Loucy (cell line): ENCODE measurements around the gene BSN.

Experiments
- CTCF ChIP-seq: fragments of 200-600 bp; sonication (generic); conservative IDR thresholded peaks from 2 replicates; pipeline ENCODE4 v1.5.1; 2014; ENCODE audit warnings: mild to moderate bottlenecking, antibody characterized with exemption, low read length
- EZH2phosphoT487 ChIP-seq: fragments of 200-600 bp; IDR thresholded peaks from 2 replicates; pipeline ENCODE4 v1.6.1; 2018; ENCODE audit warnings: antibody characterized with exemption, mild to moderate bottlenecking, moderate library complexity, borderline replicate concordance

DNA sequence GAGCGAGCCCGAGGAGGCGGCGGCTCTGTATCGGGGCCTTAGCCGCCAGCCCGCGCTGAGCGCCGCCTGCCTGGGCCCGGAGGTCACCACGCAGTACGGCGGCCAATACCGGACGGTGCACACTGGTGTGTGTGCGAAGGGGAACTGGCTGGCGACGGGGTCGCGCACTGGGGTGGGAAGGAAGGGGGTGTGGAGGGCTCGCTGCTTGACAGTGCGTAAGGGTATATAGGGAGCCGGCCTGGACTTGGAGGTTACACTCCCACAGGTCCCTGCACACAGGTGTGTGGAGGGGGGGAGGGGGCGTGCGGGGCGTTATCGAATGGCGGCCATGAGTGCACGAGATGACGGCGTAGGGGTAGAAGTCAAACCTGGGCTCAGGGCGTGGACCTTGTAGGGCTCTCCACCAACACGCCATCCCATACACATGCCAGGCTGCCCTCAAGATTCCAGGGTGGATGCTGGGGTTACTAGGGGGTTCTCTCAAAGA is 120.3 kb downstream of the BSN start:
- TF ChIP-seq CTCF (no peak), EZH2phosphoT487 (no peak)
